AG09319 (cell line): ENCODE results near the gene AP4B1.

Experiments used
- DNase-seq: peaks from one replicate; pipeline ENCODE4 v3.0.0-alpha.2; 2010; ENCODE audit warnings: low read depth; ENCODE audit errors: extremely low read depth
- CTCF ChIP-seq: IDR thresholded peaks from 2 replicates; pipeline ENCODE4 v1.5.1; 2011; ENCODE audit warnings: low read depth, mild to moderate bottlenecking, inconsistent platforms, low read length, moderate library complexity

AP4B1 gene

GRCh38 chr1:113891631-113892220 lies 12.9 kb downstream of the AP4B1 start:
- TF ChIP-seq CTCF = no peak
- DNase-seq = no peak

- TF ChIP-seq CTCF = no peak
- no peak for DNase-seq
Observed at GRCh38 chr1:113890816-113891215, 13.8 kb downstream of the AP4B1 start.

GRCh38 chr1:113887402-113888175 lies 17.0 kb downstream of the AP4B1 start, which contains the start of gene BCL2L15:
BCL2L15 (minus strand) TSS chr1:113887581; CDS start chr1:113887375, 206 bp downstream.
- TF ChIP-seq CTCF = no peak
- DNase-seq = no peak

GRCh38 chr1:113886417-113887401 lies 17.9 kb downstream of the AP4B1 start:
- no peak for TF ChIP-seq CTCF
- DNase-seq = no peak

GRCh38 chr1:113881661-113882060 lies 22.9 kb downstream of the AP4B1 start:
- no peak for DNase-seq

GRCh38 chr1:113879739-113880038 lies 24.9 kb downstream of the AP4B1 start:
- TF ChIP-seq CTCF = no peak
- no peak for DNase-seq

More at GRCh38 chr1:113881661-113882060, 22.9 kb downstream of the AP4B1 start:
- no peak for TF ChIP-seq CTCF
